Activated naive CD8-positive, alpha-beta T cell treated with anti-CD3 and anti-CD28 coated beads, Interleukin-2, amount 50 U/mL, for 16 hours (primary cell): Measurements from ENCODE around the gene SLX4IP.

Experiments
- DNase-seq: peaks from one replicate; pipeline ENCODE4 v3.0.0-alpha.2; 2020; ENCODE audit warnings: low read depth, low spot score

SLX4IP gene

DNA sequence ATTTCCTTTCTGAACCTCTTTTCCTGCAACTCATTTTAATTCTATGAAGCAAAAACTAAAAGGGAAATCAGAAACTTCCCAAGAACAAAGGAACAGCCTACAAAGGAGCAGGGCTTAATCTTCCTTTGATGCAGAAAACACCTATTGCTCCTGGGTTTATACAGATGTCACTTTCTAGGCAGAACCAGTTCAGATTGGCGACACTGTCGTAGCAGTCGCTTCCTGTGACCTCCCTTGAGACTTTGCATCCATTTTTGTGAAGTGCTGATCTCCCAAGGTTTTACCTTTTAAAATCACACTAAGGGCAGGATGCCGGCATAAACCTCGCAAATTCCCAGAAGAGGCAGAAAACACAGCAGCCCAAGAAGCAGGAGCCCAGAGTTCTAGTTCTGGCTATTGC, 198.6 kb downstream of the SLX4IP start:
- DNase-seq = no peak

- no peak for DNase-seq
Observed at GRCh38 chr20:10634211-10634610, 199.1 kb downstream of the SLX4IP start.

DNA sequence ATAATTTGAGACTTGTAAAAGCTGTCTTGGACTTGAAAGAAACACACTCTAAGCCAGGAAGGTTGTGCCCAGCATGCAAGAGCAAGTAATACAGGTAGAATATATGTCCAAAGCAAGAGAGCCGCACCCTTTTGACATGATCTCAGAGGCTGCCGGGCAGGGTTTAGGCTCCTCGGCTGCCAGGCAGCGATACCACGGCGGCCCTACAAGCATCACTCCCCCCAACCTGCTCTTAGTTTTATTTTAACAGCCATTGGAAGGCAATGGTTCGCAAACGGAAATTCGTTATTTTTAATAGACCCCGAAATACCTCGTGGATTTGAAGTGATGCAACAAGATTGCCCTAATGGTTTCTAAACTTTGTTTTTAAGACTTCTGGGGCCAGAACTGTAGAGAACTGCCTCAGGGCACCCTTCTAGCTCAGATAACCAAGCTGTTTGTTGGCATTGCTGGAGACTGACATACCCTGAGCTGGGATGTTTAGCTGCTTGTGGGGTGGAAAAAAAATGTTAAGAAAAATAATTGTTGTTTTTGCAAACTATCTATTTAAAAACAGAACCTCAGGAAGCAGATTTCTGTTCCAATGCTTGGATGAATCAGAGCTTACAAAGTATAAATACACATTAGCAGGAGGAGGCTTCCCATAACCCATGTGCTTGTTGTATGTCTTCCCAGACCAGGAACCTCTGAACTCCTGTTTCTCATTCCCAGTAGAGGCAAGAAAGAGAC, 199.7 kb downstream of the SLX4IP start:
- DNase-seq = no peak

DNA sequence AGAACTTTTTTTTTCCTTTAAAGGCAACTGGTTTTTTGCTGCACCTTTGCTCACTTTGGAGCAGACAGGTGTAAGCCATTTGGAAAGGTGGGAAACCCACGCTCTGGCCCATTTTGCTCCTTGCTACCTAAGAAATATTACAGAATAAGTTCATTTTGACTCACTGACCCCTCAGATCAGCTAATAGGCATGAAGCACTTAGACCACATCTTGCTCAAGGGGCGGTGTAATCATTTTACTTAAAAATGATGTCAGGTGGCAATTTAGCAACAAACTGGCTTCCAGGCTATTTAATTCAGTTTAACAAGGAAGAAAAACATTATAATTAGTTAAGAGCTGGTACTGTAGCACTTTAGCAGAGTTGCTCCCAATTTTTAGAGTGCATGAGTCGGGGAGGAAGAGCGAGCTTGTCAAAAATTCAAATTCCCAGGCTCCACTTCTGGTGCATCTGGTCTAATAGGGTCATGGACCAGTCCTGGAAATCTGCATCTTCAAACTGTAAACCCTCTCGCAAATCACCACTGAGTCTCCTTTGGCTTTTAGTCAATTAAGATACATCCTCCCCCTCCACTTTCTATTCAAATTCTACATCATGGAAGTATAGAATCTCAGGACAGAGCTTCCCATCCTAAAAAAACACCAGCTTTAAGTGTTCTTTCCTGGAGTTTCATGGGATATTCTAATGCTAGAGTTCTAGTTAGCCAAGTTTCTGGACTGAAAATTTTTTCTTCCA, 200.5 kb downstream of the SLX4IP start:
- no peak for DNase-seq

DNA sequence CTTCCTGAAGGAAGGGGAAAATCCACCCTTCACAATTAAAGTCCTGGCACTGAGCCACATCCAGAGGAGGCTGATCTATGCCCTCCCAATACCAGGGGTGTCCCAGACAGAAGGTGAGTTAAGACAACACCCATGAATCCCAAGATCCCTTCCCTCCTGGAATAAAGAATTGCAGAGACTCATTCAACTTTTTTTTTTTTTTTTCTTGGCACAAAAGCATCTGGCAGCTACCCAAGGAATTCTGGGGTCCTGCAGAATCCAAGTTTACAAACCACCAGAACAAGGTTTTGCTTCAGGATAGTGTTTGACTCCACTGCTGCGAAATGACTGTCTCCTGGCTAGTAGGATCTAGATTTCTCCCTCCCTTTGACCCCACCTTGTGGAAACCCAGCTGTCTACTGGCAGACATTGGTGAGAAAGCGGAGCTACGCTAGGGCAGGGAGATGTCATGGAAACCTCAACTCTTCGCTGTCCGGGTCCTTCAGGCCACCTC, 201.3 kb downstream of the SLX4IP start:
- no peak for DNase-seq

DNA sequence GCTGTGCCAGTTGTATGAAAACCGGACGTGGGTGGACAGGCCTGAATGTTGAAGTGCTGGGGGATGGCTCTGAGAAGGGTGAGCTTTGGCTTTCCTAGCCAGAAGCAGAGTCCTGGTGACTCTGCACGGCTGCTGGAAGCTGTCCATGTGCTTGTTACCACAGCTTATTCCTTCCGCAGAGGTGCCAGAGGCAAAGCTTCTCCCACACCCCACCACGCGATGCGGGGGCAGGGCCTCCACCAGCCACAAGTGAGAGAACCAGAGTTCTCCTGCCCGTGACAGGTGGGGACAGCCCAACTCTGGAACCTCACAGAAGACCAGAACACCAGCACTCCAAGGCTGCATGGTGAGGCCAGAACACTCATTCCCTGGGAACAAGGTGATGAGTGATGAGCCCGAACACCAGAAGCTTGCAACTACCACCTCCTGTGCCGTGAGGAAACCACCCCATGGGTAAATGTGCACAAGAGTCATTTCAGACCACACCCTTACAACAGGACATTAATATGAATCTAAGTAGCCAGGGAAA, 202.0 kb downstream of the SLX4IP start:
- no peak for DNase-seq

DNA sequence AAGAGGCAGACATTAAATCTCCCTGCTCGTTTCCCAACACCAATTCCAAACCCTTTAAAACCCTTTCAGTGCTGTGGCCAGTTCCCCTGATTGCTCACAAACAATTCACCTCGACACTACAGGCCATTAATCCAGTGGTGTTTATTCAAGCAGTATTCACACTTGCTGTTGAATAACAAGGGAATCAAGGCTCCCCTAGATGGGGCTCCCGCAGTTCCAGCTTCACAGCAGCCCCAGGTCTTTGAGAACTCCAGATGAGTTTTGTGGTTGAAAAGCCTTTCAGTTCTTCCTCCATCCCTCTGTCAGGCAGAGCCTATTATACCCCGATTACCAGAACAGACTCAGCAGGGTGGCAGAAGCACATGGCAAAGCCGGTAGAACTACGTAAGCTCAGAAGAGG, 202.5 kb downstream of the SLX4IP start:
- DNase-seq = no peak

- DNase-seq = no peak
Observed at GRCh38 chr20:10639077-10639736, 204.1 kb downstream of the SLX4IP start.

DNA sequence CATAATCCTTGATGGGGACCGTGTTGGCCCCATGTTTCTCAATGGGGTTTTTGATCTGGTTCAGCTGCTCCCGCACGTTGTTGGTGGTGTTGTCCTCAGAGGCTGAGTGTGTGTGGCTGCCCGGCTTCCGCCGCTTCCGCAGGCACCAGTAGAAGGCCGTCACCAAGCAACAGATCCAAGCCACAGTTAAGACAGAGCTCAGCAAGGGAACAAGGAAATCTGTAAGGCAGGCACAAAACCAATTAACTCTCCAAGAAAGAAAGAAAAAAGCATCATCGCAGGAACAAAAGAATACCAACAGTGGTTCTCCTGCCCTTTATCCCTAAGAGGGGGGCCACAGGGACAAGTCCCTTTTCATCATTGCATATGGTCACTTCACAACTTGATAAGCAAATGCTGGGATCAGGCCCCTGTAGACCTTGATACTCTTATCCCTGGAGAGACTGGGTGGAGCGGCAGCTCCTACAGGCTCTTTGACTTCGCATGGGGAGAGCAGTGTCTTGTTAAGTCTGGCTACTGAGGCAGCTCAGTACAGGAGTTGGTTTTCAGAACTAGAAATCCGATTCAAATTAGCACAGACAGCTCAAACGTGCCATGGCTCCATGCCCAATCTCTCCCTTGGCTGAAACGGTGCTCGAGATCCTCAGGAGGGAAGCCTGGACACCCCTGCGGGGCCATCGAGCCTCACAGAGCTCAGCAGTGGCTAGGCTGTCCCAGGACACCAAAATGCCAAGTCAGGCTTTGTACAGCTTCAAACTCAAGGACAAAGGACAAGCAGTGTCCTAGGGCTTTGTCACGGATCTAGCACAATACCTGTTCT, 204.8 kb downstream of the SLX4IP start:
- DNase-seq = no peak

- no peak for DNase-seq
Observed at GRCh38 chr20:10640897-10641296, 205.8 kb downstream of the SLX4IP start.

GRCh38 chr20:10641467-10641866, 206.4 kb downstream of the SLX4IP start:
- DNase-seq = no peak

- DNase-seq = no peak
Observed at GRCh38 chr20:10641893-10642292, 206.8 kb downstream of the SLX4IP start.

- no peak for DNase-seq
Observed at GRCh38 chr20:10642856-10643559, 207.9 kb downstream of the SLX4IP start.

- DNase-seq = no peak
Observed at GRCh38 chr20:10643560-10643873, 208.4 kb downstream of the SLX4IP start.

- DNase-seq = no peak
Observed at GRCh38 chr20:10644458-10645204, 209.5 kb downstream of the SLX4IP start.

DNA sequence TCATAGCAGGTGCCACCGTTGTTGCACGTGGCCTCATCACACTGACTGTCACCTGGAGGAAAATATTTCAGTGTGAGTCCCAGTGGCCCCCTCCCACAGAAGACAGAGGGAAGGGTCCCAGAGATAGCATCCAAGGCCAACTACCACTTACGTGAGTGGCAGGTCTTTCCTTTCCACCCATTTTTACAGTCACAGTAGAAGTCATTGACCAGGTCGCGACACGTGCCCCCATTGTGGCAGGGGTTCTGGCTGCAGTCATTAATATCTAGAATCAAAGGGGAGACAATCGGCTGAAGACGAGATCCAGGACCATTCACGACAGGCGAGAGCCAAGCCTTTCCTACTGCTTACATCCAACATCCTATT, 210.1 kb downstream of the SLX4IP start:
- DNase-seq = no peak

- DNase-seq = no peak
Observed at GRCh38 chr20:10646006-10646405, 210.9 kb downstream of the SLX4IP start.

- DNase-seq = no peak
Observed at GRCh38 chr20:10646886-10647420, 211.8 kb downstream of the SLX4IP start.

DNA sequence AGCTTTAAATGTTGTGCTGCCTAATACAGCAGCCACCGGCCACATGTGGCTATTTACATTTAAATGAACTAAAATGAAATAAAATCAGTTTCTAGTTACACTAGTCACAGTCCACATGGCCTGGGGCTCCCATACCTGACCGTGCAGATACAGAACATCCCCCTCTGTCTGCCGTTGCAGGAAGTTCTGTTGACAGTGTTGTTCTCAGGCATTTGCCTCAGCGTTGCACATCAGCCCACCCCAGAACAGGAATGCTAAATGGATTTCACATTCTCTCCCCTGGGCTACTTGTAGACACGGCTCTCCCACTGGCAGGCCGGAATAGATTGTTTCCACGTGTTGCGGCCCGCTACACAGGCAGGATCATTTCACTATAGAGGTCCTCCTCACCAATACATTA, 212.4 kb downstream of the SLX4IP start:
- no peak for DNase-seq

DNA sequence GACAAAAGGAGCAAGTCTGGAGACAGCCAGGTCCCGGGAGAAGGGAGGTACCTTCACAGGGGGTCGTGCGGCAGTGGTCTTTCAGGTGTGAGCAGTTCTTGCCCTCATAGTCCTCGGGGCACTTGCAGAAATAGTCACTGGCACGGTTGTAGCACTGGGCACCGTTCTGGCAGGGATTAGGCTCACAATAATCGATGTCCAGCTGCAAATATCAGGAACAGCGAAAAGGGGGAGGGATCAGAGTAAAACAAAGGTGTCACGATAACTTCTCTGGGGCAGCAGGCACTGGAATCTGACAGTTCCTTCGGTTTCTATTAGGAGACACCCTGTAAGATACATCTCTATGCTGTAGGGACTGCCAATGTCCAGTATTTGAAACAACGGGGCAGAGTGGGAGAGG, 212.8 kb downstream of the SLX4IP start:
- DNase-seq = no peak
